Liver (tissue), 9 donors: ENCODE results near the gene MOSPD3. TPM values are rescaled to one million over a fixed set of nuclear protein-coding genes. Genes with fewer than 3 reads are reported as not detected.

Source experiments
- DNase-seq: peaks from one replicate; pipeline ENCODE4 v3.0.0-alpha.2; 2017; ENCODE audit warnings: low spot score
- H3K27ac ChIP-seq, 2 donors: one replicate each; pipeline ENCODE4 v1.7.0; 2013; ENCODE audit warnings: inconsistent platforms in 2 of 2, low read length in 2 of 2, control low read depth in 1 of 2, low read depth in 1 of 2, mild to moderate bottlenecking in 1 of 2
- H3K27me3 ChIP-seq, 4 donors: one replicate each; pipeline versions ENCODE4 v1.6.1 to v1.7.0; 2013; ENCODE audit warnings: low read length in 3 of 4, inconsistent platforms in 1 of 4, mild to moderate bottlenecking in 1 of 4, moderate library complexity in 1 of 4; ENCODE audit not compliant: control insufficient read depth in 4 of 4, insufficient read depth in 4 of 4
- H3K36me3 ChIP-seq, 4 donors: one replicate each; pipeline versions ENCODE4 v1.6.1 to v1.7.0; 2013; ENCODE audit warnings: low read length in 3 of 4, mild to moderate bottlenecking in 3 of 4, low read depth in 1 of 4, moderate library complexity in 1 of 4; ENCODE audit not compliant: control insufficient read depth in 4 of 4, insufficient read depth in 3 of 4
- H3K4me1 ChIP-seq, 4 donors: one replicate each; pipeline versions ENCODE4 v1.6.1 to v1.7.0; 2013; ENCODE audit warnings: low read length in 3 of 4, mild to moderate bottlenecking in 3 of 4, moderate library complexity in 1 of 4; ENCODE audit not compliant: control insufficient read depth in 4 of 4, insufficient read depth in 4 of 4
- H3K4me3 ChIP-seq, 3 donors: one replicate each; pipeline versions ENCODE4 v1.6.1 to v1.7.0; 2013; ENCODE audit warnings: low read length in 3 of 3, control low read depth in 1 of 3, low read depth in 1 of 3, mild to moderate bottlenecking in 1 of 3
- H3K9ac ChIP-seq, 2 donors: one replicate each; pipeline ENCODE4 v1.7.0; 2013; ENCODE audit warnings: low read length in 2 of 2, mild to moderate bottlenecking in 2 of 2, moderate library complexity in 2 of 2, control low read depth in 1 of 2, low read depth in 1 of 2
- H3K9me3 ChIP-seq, 4 donors: one replicate each; pipeline versions ENCODE4 v1.6.1 to v1.7.0; 2013; ENCODE audit warnings: low read length in 3 of 4; ENCODE audit not compliant: control insufficient read depth in 4 of 4
- EGR1 ChIP-seq, 2 donors: IDR thresholded peaks; 2 replicates each; pipeline ENCODE4 v1.6.1; 2016 to 2018; ENCODE audit warnings: antibody characterized with exemption in 2 of 2, low read depth in 2 of 2
- FOXA1 ChIP-seq: IDR thresholded peaks from 2 replicates; pipeline ENCODE4 v1.6.1; 2016; ENCODE audit warnings: antibody characterized with exemption
- FOXA2 ChIP-seq: IDR thresholded peaks from 2 replicates; pipeline ENCODE4 v1.6.1; 2016; ENCODE audit warnings: antibody characterized with exemption
- GABPA ChIP-seq, 2 donors: IDR thresholded peaks in 1 of 2; conservative IDR thresholded peaks in 1 of 2; 2 replicates each; pipeline ENCODE4 v1.6.1; 2016; ENCODE audit warnings: antibody characterized with exemption in 2 of 2, mild to moderate bottlenecking in 1 of 2, moderate library complexity in 1 of 2
- HNF4G ChIP-seq: IDR thresholded peaks from 2 replicates; pipeline ENCODE4 v1.6.1; 2016; ENCODE audit warnings: antibody characterized with exemption
- JUND ChIP-seq, 2 donors: IDR thresholded peaks; 2 replicates each; pipeline ENCODE4 v1.6.1; 2016; ENCODE audit warnings: antibody characterized with exemption in 2 of 2
- NR2F2 ChIP-seq: IDR thresholded peaks from 2 replicates; pipeline ENCODE4 v1.6.1; 2016; ENCODE audit warnings: antibody characterized with exemption
- RAD21 ChIP-seq, 2 donors: IDR thresholded peaks; 2 replicates each; pipeline ENCODE4 v1.6.1; 2016; ENCODE audit warnings: antibody characterized with exemption in 2 of 2, mild to moderate bottlenecking in 2 of 2
- RXRA ChIP-seq, 2 donors: IDR thresholded peaks; 2 replicates each; pipeline ENCODE4 v1.6.1; 2017 to 2018; ENCODE audit warnings: antibody characterized with exemption in 2 of 2, mild to moderate bottlenecking in 1 of 2
- TAF1 ChIP-seq: conservative IDR thresholded peaks from 2 replicates; pipeline ENCODE4 v1.6.1; 2016; ENCODE audit warnings: antibody characterized with exemption, mild to moderate bottlenecking
- YY1 ChIP-seq: IDR thresholded peaks from 2 replicates; pipeline ENCODE4 v1.6.1; 2016; ENCODE audit warnings: antibody characterized with exemption, mild to moderate bottlenecking
- WGBS: extraction: QIAGEN DNeasy Blood & Tissue Kit; methylation state at CpG from one replicate; pipeline ENCODE4 v1.1.7; 2013; 5-methylcytosine and 5-hydroxymethylcytosine counted together
- polyA plus RNA-seq, 2 donors: library from polyadenylated mRNA; stranded (reverse) in 1 of 2; unstranded in 1 of 2; fragments of 200-250 nt in 1 of 2; fragments of >200 nt in 1 of 2; fragmentation: Nextera tagmentation in 1 of 2; extraction: Ambion mirVana in 1 of 2; gene quantifications; one replicate each; pipeline versions ENCODE4 v1.2.1 to v1.2.3, GENCODE V29; 2013 to 2015
- total RNA-seq, 2 donors: library from RNA; depleted of rRNA; stranded (reverse); fragments of >200 nt; gene quantifications; one replicate each; pipeline ENCODE4 v1.2.3, GENCODE V29; 2014
- TF ChIP-seq, protein P1 (sequence below): IDR thresholded peaks from 2 replicates; pipeline ENCODE4 v1.6.1; 2016; ENCODE audit warnings: antibody characterized with exemption
- TF ChIP-seq, protein P2 (sequence below): IDR thresholded peaks from 2 replicates; pipeline ENCODE4 v1.6.1; 2016; ENCODE audit warnings: antibody characterized with exemption
- TF ChIP-seq, protein P3 (sequence below): fragments of 150-350 bp; IDR thresholded peaks from 2 replicates; pipeline ENCODE4 v1.5.1; 2017; ENCODE audit warnings: improper control_type of control experiment, low read depth, low read length; ENCODE audit not compliant: missing input control
- TF ChIP-seq, protein P4 (sequence below): IDR thresholded peaks from 2 replicates; pipeline ENCODE4 v1.6.1; 2016; ENCODE audit warnings: antibody characterized with exemption
- TF ChIP-seq, protein P5 (sequence below): IDR thresholded peaks from 2 replicates; pipeline ENCODE4 v1.6.1; 2016; ENCODE audit warnings: antibody characterized with exemption, mild to moderate bottlenecking
- donor health status: healthy.
- donor health status: healthy.
- donor health status: healthy.
- donor health status: healthy.
- donor health status: healthy.

MOSPD3 gene
- total and polyA plus RNA-seq, 4 donors, result 3.5 to 15.7 (median 8.6) TPM

DNA sequence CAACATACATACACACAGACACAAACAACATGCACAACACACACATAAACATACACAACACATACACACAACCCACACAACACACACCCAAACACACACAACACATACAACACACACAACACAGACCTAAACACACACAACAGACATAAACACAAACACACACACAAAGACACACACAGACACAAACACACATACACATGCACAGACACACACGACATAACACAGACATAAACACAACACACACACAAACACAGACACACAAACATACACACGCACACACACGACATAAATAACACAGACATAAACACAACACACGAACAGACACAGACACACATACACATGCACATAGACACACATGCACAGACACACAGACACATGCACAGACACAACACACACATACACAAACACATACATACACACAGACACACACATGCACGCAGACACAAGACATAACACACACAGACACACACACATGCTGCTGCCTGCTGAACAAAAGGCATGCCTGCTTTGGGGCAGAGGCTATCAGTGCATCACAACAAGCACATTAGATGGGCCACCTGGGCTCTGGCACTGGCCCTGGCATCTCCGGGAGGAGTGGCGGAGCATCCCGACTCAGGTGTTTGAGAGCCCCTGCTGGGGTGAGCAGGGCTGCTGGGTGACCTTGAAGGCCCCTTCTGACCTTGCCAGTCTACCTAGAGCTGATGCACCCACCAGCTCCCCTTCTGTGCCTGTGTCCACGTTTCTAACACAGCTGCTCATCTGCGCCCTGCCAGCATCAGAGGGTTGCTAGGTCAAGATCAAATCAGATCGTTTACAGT is 31.7 kb upstream of the MOSPD3 start:
- Histone ChIP-seq H3K4me1 (peaks cover 2 to 33% (median 22%) of the 10 kb centered on the region in 4 donors), H3K9me3 (no peaks in the 10 kb centered on the region), H3K27me3 (no peaks in the 10 kb centered on the region), H3K36me3 (peaks cover 25 to 59% (median 31%) of the 10 kb centered on the region in 4 donors), H3K9ac (no peak overlapping the region), H3K27ac (no peak overlapping the region), H3K4me3 (no peak overlapping the region)
- 93% methylated on average over 11 of the region's 11 CpGs for WGBS
- TF ChIP-seq JUND (IDR thresholded peaks at IDR 0.05) (no peak), NR2F2 (no peak), YY1 (no peak), FOXA2 (no peak), HNF4G (no peak), RXRA (IDR thresholded peaks at IDR 0.05) (no peak), EGR1 (IDR thresholded peaks at IDR 0.05; ENCODE audit: low read depth in 2 of 2) (no peak), TAF1 (no peak), RAD21 (IDR thresholded peaks at IDR 0.05) (no peak), FOXA1 (no peak), GABPA (IDR thresholded peaks at IDR 0.05 in 1 of 2, conservative IDR thresholded peaks at IDR 0.05 in 1 of 2) (no peak)
- TF ChIP-seq, protein P1, sequence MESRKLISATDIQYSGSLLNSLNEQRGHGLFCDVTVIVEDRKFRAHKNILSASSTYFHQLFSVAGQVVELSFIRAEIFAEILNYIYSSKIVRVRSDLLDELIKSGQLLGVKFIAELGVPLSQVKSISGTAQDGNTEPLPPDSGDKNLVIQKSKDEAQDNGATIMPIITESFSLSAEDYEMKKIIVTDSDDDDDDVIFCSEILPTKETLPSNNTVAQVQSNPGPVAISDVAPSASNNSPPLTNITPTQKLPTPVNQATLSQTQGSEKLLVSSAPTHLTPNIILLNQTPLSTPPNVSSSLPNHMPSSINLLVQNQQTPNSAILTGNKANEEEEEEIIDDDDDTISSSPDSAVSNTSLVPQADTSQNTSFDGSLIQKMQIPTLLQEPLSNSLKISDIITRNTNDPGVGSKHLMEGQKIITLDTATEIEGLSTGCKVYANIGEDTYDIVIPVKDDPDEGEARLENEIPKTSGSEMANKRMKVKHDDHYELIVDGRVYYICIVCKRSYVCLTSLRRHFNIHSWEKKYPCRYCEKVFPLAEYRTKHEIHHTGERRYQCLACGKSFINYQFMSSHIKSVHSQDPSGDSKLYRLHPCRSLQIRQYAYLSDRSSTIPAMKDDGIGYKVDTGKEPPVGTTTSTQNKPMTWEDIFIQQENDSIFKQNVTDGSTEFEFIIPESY, result no peak
- TF ChIP-seq, protein P2, sequence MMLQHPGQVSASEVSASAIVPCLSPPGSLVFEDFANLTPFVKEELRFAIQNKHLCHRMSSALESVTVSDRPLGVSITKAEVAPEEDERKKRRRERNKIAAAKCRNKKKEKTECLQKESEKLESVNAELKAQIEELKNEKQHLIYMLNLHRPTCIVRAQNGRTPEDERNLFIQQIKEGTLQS, result no peak
- TF ChIP-seq, protein P3, sequence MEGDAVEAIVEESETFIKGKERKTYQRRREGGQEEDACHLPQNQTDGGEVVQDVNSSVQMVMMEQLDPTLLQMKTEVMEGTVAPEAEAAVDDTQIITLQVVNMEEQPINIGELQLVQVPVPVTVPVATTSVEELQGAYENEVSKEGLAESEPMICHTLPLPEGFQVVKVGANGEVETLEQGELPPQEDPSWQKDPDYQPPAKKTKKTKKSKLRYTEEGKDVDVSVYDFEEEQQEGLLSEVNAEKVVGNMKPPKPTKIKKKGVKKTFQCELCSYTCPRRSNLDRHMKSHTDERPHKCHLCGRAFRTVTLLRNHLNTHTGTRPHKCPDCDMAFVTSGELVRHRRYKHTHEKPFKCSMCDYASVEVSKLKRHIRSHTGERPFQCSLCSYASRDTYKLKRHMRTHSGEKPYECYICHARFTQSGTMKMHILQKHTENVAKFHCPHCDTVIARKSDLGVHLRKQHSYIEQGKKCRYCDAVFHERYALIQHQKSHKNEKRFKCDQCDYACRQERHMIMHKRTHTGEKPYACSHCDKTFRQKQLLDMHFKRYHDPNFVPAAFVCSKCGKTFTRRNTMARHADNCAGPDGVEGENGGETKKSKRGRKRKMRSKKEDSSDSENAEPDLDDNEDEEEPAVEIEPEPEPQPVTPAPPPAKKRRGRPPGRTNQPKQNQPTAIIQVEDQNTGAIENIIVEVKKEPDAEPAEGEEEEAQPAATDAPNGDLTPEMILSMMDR, result no peak
- TF ChIP-seq, protein P4, sequence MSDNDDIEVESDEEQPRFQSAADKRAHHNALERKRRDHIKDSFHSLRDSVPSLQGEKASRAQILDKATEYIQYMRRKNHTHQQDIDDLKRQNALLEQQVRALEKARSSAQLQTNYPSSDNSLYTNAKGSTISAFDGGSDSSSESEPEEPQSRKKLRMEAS, result no peak
- TF ChIP-seq, protein P5, sequence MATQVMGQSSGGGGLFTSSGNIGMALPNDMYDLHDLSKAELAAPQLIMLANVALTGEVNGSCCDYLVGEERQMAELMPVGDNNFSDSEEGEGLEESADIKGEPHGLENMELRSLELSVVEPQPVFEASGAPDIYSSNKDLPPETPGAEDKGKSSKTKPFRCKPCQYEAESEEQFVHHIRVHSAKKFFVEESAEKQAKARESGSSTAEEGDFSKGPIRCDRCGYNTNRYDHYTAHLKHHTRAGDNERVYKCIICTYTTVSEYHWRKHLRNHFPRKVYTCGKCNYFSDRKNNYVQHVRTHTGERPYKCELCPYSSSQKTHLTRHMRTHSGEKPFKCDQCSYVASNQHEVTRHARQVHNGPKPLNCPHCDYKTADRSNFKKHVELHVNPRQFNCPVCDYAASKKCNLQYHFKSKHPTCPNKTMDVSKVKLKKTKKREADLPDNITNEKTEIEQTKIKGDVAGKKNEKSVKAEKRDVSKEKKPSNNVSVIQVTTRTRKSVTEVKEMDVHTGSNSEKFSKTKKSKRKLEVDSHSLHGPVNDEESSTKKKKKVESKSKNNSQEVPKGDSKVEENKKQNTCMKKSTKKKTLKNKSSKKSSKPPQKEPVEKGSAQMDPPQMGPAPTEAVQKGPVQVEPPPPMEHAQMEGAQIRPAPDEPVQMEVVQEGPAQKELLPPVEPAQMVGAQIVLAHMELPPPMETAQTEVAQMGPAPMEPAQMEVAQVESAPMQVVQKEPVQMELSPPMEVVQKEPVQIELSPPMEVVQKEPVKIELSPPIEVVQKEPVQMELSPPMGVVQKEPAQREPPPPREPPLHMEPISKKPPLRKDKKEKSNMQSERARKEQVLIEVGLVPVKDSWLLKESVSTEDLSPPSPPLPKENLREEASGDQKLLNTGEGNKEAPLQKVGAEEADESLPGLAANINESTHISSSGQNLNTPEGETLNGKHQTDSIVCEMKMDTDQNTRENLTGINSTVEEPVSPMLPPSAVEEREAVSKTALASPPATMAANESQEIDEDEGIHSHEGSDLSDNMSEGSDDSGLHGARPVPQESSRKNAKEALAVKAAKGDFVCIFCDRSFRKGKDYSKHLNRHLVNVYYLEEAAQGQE, result no peak
- DNase-seq, result no peak
